ENCODE results near the gene SYTL1. TPM values are rescaled to one million over a fixed set of nuclear protein-coding genes. Genes with fewer than 3 reads are reported as not detected.

SYTL1 gene
- total RNA-seq, 1 donor: 108 TPM

DNA sequence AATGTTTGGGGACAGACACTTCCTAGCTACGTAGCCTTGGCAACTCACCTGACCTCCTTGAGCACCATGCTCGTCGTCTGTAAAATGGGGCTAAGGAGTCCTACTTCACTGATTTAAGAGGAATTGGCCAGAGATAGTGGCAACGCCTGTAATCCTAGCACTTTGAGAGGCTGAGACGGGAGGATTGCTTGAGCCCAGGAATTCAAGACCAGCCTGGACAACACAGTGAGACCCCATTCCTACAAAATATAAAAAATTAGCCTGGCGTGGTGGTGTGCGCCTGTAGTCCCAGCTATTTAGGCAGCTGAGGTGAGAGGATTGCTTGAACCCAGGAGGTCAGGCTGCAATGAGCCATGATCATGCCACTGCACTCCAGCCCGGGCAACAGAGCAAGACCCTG, 4.5 kb downstream of the SYTL1 start:
- DNase-seq (ENCODE audit: low read depth in 2 of 3, low spot score in 2 of 3): no peak

DNA sequence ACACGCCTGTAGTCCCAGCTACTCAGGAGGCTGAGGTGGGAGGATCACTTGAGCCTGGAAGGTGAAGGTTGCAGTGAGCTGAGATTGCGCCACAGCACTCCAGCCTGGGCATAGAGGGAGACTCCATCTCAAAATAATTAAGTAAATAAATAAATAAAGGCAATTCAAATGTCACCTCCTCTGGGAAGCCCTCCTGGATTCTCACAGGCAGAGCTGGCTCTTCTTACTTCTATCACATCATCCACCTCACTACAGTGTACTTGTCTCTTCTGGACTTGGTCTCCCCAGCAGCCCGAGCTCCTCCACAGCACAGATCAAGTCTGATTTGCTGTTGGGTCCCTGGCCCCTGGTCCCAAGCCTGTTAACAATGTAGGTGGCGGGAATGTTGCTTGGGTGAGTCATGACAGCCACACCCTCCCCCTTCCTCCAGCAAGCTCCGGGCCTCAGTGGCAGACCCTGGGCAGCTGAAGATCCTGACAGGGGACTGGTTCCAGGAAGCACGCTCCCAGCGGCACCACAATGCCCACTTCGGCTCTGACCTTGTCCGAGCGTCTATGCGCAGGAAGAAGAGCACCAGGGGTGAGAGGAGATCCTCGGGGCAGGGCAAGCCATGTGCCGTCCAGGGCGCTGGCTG, 5.3 kb downstream of the SYTL1 start:
- no peak for DNase-seq (ENCODE audit: low read depth in 2 of 3, low spot score in 2 of 3)

DNA sequence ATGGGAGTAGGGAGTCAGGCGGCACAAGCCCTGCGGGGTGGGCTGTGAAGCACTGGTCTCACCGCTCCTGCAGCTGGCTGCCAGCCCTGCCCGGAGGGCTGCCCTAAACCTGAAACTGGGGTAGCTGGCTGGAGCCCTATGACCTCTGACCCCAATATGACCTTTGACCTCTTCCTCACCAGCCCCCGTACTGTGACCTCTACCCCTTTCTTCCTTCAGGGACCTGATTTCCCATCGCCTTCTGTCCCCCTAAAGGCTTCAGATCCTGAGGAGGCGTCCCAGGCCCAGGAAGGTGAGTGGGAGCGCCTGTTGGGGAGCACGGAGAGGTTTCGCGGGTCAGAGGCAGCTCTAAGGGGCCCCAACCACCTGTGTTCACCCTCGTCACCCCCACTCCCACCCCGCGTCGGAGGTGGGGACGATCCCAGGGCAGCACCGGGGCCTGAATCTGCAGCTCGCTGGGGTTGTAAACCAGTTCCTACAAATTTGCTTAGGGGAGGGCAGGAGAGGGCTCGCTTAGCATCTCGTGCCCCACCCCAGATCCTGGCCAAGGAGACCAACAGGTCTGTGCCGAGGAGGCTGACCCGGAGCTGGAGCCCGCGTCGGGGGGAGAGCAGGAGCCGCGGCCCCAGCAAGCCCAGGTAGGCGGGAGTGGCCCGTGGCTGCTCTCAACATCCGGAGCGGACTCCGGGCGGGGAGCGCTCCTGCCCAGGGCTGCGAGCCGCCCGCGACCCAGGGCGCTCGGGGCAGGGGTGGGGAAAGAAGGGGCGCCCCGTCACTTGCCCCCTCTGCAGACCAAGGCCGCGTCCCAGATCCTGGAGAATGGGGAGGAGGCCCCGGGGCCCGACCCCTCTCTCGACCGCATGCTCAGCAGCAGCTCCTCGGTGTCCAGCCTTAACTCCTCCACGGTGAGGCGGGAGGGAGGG, 7.3 kb downstream of the SYTL1 start:
- DNase-seq (ENCODE audit: low read depth in 2 of 3, low spot score in 2 of 3): peak in 1 of 3 donors; percentile 17

DNA sequence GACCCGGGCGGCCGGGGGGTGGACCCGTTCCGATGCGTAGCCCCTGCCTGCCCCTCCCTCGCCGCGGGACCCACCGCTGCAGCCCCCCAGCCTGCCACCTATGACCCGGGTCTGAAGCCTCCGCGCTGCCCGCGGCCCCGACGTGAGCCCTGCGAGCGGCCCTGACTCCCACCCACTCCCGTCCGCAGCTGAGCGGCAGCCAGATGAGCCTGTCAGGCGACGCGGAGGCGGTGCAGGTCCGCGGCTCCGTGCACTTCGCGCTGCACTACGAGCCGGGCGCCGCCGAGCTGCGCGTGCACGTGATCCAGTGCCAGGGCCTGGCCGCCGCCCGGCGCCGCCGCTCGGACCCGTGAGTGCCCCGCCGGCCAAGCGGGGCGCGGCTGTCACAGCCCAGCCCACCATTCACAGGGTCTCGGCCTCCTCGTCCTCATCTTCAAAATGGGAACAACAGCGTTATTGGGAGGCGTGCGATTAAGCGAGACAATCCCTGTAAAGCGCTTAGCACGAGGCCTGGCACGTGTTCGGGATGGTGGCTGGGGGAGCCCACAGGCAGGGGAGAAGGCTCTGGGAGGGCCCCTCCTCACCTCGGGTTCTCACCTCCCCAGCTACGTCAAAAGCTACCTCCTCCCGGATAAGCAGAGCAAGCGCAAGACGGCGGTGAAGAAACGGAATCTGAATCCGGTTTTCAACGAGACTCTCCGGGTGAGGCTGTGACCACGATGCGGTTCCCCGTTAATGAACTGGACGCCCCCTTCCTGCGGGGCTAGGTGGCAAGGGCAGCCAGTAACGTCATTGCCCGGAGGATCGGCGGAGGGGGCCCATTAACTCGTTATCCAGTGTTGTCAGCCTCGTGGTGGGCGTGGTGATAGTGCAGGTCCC, 8.2 kb downstream of the SYTL1 start:
- peak in 1 of 3 donors; percentile 31 for DNase-seq (ENCODE audit: low read depth in 2 of 3, low spot score in 2 of 3)

GRCh38 chr1:27350663-27351540, 9.1 kb downstream of the SYTL1 start:
- DNase-seq (ENCODE audit: low read depth in 2 of 3, low spot score in 2 of 3): no peak

DNA sequence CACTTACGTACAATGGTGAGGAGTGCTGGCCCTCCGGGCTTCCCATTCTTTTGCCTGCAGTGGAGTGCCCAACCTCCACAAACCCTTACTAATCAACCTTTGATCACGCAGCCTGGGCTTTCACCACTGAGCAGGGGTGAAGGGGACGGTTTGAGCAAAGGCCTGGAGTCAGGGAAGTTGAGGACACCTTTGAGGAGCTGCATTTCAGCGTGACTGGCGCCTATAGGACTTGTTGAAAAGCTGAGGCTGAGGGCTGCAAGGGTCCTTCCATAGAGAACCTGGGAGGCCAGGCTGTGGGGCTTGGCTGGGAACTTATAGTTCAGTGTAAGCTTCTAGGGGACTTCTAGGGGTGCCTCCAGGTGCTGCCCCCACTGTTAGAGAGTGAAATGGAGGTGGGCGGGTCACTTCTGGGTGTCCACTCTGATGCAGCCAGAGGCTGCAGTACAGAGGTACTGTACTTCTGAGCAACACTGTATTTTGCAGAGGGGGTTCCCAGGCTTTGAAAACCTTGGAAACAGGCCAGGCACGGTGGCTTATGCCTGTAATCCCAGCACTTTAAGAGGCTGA, 9.8 kb downstream of the SYTL1 start:
- DNase-seq (ENCODE audit: low read depth in 2 of 3, low spot score in 2 of 3): no peak

DNA sequence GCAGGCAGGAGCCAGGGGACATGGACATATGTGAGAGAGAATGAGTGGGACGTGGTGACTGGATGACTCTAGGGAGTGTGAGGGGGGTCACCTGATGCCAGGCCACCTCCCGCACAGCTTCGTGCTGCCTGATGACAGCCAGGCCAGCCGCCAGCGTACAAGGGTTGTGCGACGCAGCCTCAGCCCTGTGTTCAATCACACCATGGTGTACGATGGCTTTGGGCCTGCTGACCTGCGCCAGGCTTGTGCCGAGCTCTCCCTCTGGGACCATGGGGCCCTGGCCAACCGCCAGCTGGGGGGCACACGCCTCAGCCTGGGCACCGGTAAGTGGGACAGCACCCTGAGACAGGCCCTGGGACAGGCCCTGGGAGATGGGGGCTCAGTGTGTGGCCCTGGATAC, 11.3 kb downstream of the SYTL1 start:
- no peak for DNase-seq (ENCODE audit: low read depth in 2 of 3, low spot score in 2 of 3)

GRCh38 chr1:27353629-27354028, 11.8 kb downstream of the SYTL1 start:
- no peak for DNase-seq (ENCODE audit: low read depth in 2 of 3, low spot score in 2 of 3)

DNA sequence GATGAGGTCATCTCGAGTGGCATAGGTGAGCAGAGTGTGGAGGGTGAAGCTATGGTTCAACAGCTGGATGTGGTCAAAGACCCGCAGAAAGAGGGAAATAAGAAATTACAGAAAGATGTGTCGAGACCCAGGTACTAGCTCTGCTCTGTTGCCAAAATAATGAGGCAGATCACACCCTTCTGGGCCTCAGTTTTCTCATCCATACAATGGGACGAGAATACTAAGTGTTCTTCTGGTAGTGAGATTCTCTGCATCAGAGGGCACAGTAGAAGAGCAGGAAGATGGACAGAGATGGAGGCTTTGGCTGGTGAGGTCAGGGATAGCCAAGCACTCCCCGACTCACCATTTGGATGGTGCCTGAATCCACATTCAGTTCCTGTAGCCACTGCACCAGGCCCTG, 13.9 kb downstream of the SYTL1 start:
- DNase-seq (ENCODE audit: low read depth in 2 of 3, low spot score in 2 of 3): no peak

- DNase-seq (ENCODE audit: low read depth in 2 of 3, low spot score in 2 of 3): no peak
Measured at GRCh38 chr1:27356277-27356618, 14.4 kb downstream of the SYTL1 start.

- DNase-seq (ENCODE audit: low read depth in 2 of 3, low spot score in 2 of 3): peak in 1 of 3 donors; percentile 24
Measured at GRCh38 chr1:27356619-27357280, 14.9 kb downstream of the SYTL1 start.

- DNase-seq (ENCODE audit: low read depth in 2 of 3, low spot score in 2 of 3): peak; percentile 77 to 86 (median 81)
Measured at GRCh38 chr1:27357281-27358037, 15.6 kb downstream of the SYTL1 start.

DNA sequence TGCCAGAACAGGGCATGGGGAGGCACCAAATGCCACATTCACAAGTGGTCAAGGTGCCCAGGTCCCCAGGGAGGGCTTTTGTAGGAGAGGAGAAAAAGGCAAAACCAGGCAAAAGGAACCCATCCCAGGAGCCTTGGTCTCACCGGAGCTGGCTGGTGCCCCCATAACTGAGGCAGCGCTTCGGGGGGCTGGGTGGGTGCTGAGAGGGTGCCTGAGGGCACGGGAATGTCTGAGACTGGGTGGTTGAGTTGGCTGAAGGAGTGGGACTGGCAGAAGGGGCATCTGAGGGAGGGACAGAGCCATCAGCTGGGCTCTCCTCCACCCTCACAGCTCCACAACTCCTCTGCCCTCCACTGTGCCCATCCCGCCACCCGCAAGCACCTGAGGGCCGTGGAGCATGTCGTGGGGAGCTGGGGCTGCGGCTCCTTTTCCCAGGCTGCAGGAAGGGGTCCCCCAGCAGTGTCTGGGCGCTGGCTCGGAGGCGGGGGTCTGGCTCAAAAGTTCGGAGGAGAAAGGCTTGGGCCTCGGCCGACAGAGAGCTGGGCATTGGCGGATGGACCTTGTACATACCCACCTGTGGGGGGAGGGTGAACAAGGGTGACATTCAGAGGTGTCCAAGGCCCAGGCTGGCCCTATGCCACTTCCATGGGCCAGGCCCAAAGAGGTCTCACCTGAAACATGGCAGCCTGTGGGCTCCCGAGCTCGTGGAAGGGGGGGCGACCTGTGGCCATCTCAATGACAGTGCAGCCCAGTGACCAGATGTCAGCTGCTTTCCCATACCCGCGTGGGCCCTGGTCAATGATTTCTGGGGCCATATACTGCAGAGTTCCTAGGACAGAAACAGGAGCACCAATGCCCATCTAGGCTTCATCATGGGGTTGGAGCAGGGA, 16.5 kb downstream of the SYTL1 start:
- no peak for DNase-seq (ENCODE audit: low read depth in 2 of 3, low spot score in 2 of 3)

- DNase-seq (ENCODE audit: low read depth in 2 of 3, low spot score in 2 of 3): no peak
Measured at GRCh38 chr1:27358928-27359313, 17.1 kb downstream of the SYTL1 start.

GRCh38 chr1:27359822-27360158, 18.0 kb downstream of the SYTL1 start:
- no peak for DNase-seq (ENCODE audit: low read depth in 2 of 3, low spot score in 2 of 3)

GRCh38 chr1:27360159-27361043, 18.6 kb downstream of the SYTL1 start:
- peak in 2 of 3 donors; percentile 26 to 48 for DNase-seq (ENCODE audit: low read depth in 2 of 3, low spot score in 2 of 3)

GRCh38 chr1:27361044-27361402, 19.2 kb downstream of the SYTL1 start:
- no peak for DNase-seq (ENCODE audit: low read depth in 2 of 3, low spot score in 2 of 3)

Data from hematopoietic multipotent progenitor cell (in vitro differentiated cells).